NB4 (cell line): Measurements from ENCODE around the gene WDR11.

Source experiments
- DNase-seq: peaks from one replicate; pipeline ENCODE4 v3.0.0; 2010; ENCODE audit warnings: low read depth
- H3K4me3 ChIP-seq: one replicate; pipeline ENCODE4 v1.5.1; 2011; ENCODE audit warnings: mild to moderate bottlenecking, low read depth, low read length, moderate library complexity
- CTCF ChIP-seq: IDR thresholded peaks from one replicate; pipeline ENCODE4 v1.5.1; 2012; ENCODE audit warnings: low read depth, low read length
- MAX ChIP-seq: IDR thresholded peaks from 2 replicates; pipeline ENCODE4 v1.6.1; 2011; ENCODE audit warnings: low read depth, low read length
- MYC ChIP-seq: IDR thresholded peaks from 2 replicates; pipeline ENCODE4 v1.6.1; 2011; ENCODE audit warnings: low read depth, low read length
- POLR2A ChIP-seq: IDR thresholded peaks from 2 replicates; pipeline ENCODE4 v1.6.1; 2011; ENCODE audit warnings: mild to moderate bottlenecking; ENCODE audit not compliant: insufficient read length; ENCODE audit errors: extremely low read depth

The WDR11 gene

DNA sequence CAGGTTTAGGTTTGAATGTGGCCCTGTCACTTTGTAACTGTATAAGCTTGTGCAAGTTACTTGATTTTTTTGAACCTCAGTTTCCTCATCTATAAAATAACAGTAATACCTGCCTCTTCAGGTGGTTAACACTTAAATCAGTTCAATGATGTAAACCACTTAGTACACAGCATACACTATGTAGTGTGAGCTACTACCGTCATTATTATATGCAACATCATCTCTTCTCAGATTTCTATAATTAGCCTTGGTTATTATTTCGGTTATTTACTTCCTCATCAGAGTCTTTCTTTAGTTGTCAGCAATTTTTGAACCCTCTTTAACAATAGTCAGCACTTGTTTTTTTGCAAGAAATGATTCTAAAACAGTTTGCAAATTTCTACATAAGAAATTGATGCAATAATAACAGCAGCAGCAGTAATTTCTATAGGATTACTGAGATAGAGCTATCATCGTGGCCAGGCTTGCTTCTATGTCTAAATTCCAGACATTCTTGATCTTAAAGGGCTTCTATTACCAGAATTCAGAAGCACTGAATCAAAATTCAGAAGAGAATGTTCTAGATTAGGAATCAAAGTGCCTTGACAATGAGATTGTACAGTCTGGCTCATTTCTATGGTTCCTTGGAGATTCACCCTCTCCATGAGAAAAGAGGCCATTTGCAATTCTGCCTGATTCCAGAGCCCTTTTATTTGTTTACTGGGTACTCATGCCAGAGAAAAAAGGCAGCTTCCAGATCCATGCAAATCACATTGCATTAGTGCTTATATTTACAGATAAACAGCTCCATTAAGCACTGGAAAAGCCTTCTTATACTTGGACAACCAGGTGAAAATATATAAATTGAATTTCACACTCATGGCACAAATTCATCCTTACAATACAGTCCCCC is 25.0 kb upstream of the WDR11 start:
- no peak overlapping the region for H3K4me3 ChIP-seq
- TF ChIP-seq MYC (no peak), MAX (no peak), POLR2A (no peak), CTCF (no peak)
- DNase-seq, result no peak

GRCh38 chr10:120827251-120827875 is 23.8 kb upstream of the WDR11 start:
- no peak overlapping the region for H3K4me3 ChIP-seq
- no peak for TF ChIP-seq CTCF
- TF ChIP-seq POLR2A, result no peak
- DNase-seq, result no peak

- TF ChIP-seq MAX, result no peak
- TF ChIP-seq MYC, result no peak
- TF ChIP-seq POLR2A, result no peak
- TF ChIP-seq CTCF, result no peak
- no peak for DNase-seq
- H3K4me3 ChIP-seq, result no peak overlapping the region
These were observed 22.3 kb upstream of the WDR11 start for GRCh38 chr10:120828763-120829319.

- no peak for DNase-seq
- H3K4me3 ChIP-seq, result no peak overlapping the region
- TF ChIP-seq CTCF (no peak), MAX (no peak), MYC (no peak), POLR2A (no peak)
These were observed 19.1 kb upstream of the WDR11 start for GRCh38 chr10:120832106-120832505.

DNA sequence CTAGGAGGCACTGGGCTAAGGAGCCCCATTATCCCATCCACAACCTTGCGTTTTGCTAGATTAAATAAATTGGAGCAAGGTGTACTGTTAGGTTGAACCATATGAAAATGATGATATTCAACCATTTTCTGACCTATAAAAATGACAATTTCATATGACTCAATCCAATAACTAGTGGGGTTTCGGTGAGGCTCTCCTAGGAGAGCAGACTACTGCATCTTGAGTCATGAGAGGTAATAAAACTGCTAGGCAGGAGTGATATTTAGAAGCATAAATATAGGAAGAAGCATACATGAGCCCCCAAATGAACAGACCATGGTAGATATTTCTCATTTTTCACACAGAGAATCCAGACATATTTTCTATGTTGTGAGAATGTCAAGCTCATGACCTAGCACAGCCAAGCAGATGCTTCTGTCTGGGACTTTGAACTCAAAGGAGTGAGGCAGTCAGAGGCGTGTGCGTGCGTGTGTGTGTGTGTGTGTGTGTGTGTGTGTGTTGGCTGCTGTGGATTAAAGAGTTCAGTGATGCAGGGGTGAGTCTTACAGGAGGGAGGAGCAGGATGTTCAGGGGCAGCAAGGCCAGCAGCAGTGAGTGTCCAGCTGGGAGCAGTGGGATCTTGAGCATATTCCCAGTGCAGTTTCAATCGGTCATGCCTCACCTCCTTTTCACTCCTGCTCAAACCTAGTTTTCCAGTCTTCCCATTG is 17.8 kb upstream of the WDR11 start:
- H3K4me3 ChIP-seq, result no peak overlapping the region
- TF ChIP-seq POLR2A, result no peak
- TF ChIP-seq MYC, result no peak
- TF ChIP-seq CTCF, result no peak
- no peak for TF ChIP-seq MAX
- DNase-seq, result no peak
